Adrenal gland (tissue), 12 donors: Measurements from ENCODE around the gene LHFPL4. TPM values are rescaled to one million over a fixed set of nuclear protein-coding genes. Genes with fewer than 3 reads are reported as not detected.

Experiments used
- DNase-seq, 7 donors: peaks; one replicate each; pipeline ENCODE4 v3.0.0-alpha.2; 2019 to 2020
- H3K27ac ChIP-seq, 5 donors: fragments of 200-600 bp; sonication (generic) in 4 of 5; 1 replicate in 3 of 5; 2 replicates in 2 of 5; pipeline versions ENCODE4 v1.5.1 to v1.8.0; 2016 to 2020; ENCODE audit warnings: mild to moderate bottlenecking in 1 of 5
- H3K27me3 ChIP-seq: fragments of 200-600 bp; 2 replicates; pipeline ENCODE4 v1.8.0; 2021
- H3K36me3 ChIP-seq, 2 donors: fragments of 200-600 bp; replicated peaks in 1 of 2; 1 replicate in 1 of 2; 2 replicates in 1 of 2; pipeline versions ENCODE4 v1.5.1 to v1.8.0; 2018 to 2022
- H3K4me1 ChIP-seq, 2 donors: fragments of 200-600 bp; replicated peaks in 1 of 2; 1 replicate in 1 of 2; 2 replicates in 1 of 2; pipeline versions ENCODE4 v1.5.1 to v1.8.0; 2018 to 2021
- H3K4me3 ChIP-seq, 4 donors: fragments of 200-600 bp; sonication (generic) in 3 of 4; one replicate each; pipeline ENCODE4 v1.5.1; 2016 to 2018
- H3K9me3 ChIP-seq, 3 donors: fragments of 200-600 bp; sonication (generic) in 1 of 3; replicated peaks in 1 of 3; 1 replicate in 2 of 3; 2 replicates in 1 of 3; pipeline versions ENCODE4 v1.5.1 to v1.8.0; 2016 to 2021
- CTCF ChIP-seq, 6 experiments: fragments of 450-650 bp in 4 of 6; fragments of 200-600 bp in 2 of 6; sonication (generic) in 1 of 6; IDR thresholded peaks; 1 replicate in 5 of 6; 2 replicates in 1 of 6; pipeline versions ENCODE4 v1.5.1 to v1.8.0; 2016 to 2021; ENCODE audit warnings: antibody characterized with exemption in 6 of 6, mild to moderate bottlenecking in 2 of 6, moderate library complexity in 1 of 6
- POLR2A ChIP-seq, 2 donors: fragments of 450-650 bp; IDR thresholded peaks; one replicate each; pipeline ENCODE4 v1.6.1; 2017; ENCODE audit warnings: antibody characterized with exemption in 2 of 2, mild to moderate bottlenecking in 2 of 2, moderate library complexity in 1 of 2
- whole genome bisulfite sequencing, 4 donors: extraction: QIAGEN DNeasy Blood & Tissue Kit in 2 of 4; methylation state at CpG; one replicate each; pipeline versions ENCODE4 v1.1.5 to v1.1.7; 2013 to 2017; 5-methylcytosine and 5-hydroxymethylcytosine counted together
- intact Hi-C, 2 donors: fragments of 100-400 bp; cut with DNase I; formaldehyde crosslinking; loops; one replicate each; pipeline versions ENCODE4 v1.14.1 to v1.15.0; 2022 to 2023
- polyA plus RNA-seq, 3 donors: library from polyadenylated mRNA; stranded (reverse); fragments of 200-250 nt in 2 of 3; fragments of 350-450 nt in 1 of 3; fragmentation: Illumina TruSeq in 1 of 3; extraction: RNeasy Lipid Tissue Mini Kit (QIAGEN cat#74804) in 1 of 3; gene quantifications; one replicate each; pipeline ENCODE4 v1.2.3, GENCODE V29; 2013 to 2014
- total RNA-seq, 9 donors: library from RNA; depleted of rRNA in 4 of 9; stranded (reverse); fragments of >200 nt in 4 of 9; fragments of 120-200 nt in 1 of 9; fragmentation: NEBNext Ultra II Directional in 1 of 9; extraction: Animal tissue kit (Norgen Biotek cat#: 25700) in 1 of 9; gene quantifications; one replicate each; pipeline versions ENCODE4 v1.1.0 to v1.2.4, GENCODE V29; 2013 to 2023
- donor health status: healthy with polysubstance abuse.
- donor health status: Bipolar disorder and iron deficiency.
- donor health status: DM: yes; HTN: yes; CAD: no.
- donor health status: DM: no; HTN: no; CAD: no.
- donor health status: DM: no; HTN: no; CAD: no.
- donor health status: DM: yes; HTN: yes; CAD: no.

The LHFPL4 gene
- total and polyA plus RNA-seq, 12 donors = 0.04 to 3.5 (median 0.99) TPM; not detected in 2

GRCh38 chr3:9536212-9536611 is 17.4 kb downstream of the LHFPL4 start:
- Histone ChIP-seq H3K36me3 (no peaks in the 10 kb centered on the region), H3K27ac (no peak overlapping the region), H3K9me3 (no peaks in the 10 kb centered on the region), H3K4me1 (no peaks in the 10 kb centered on the region), H3K27me3 (no peaks in the 10 kb centered on the region), H3K4me3 (no peak overlapping the region)
- TF ChIP-seq POLR2A (IDR thresholded peaks at IDR 0.05) (no peak), CTCF (IDR thresholded peaks at IDR 0.05) (no peak)
- intact Hi-C loops = no loop called here
- no peak for DNase-seq

- H3K27me3 ChIP-seq = no peaks in the 10 kb centered on the region
- H3K4me1 ChIP-seq = no peaks in the 10 kb centered on the region
- no peak overlapping the region for H3K27ac ChIP-seq
- no peak overlapping the region for H3K4me3 ChIP-seq
- H3K36me3 ChIP-seq = no peaks in the 10 kb centered on the region
- TF ChIP-seq POLR2A (IDR thresholded peaks at IDR 0.05) = no peak
- TF ChIP-seq CTCF (IDR thresholded peaks at IDR 0.05) = no peak
- no peak for DNase-seq
- intact Hi-C loops = no loop called here
- no peaks in the 10 kb centered on the region for H3K9me3 ChIP-seq
- 61 to 70% (median 66%) methylated on average over 3 of the region's 3 CpGs for WGBS, 4 donors
Measured at GRCh38 chr3:9534429-9534828, 19.2 kb downstream of the LHFPL4 start.

DNA sequence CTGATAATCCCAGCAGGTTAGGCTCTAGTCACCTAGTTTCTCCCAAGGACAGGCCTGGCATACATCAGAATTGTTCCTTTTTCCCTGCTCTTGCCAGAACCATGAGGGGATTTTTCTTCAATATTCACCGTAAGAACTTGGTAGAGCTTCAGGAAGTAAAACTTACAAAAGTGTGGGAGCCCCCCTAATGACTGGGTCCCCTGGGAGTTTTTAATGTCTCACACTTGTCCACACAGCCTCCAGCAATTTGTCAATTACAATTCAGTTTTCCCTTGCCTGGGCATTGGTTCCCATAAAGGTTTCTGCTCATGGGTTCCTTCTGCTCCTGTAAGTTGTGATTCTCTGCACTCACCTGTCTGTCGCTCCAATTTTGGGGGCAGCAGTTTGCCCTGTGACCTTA is 28.5 kb downstream of the LHFPL4 start:
- WGBS, 4 donors = 72 to 94% (median 79%) methylated on average over 2 of the region's 2 CpGs
- no peaks in the 10 kb centered on the region for H3K4me1 ChIP-seq
- H3K9me3 ChIP-seq = no peaks in the 10 kb centered on the region
- H3K27me3 ChIP-seq = no peaks in the 10 kb centered on the region
- intact Hi-C loops = no loop called here
- no peak overlapping the region for H3K4me3 ChIP-seq
- H3K36me3 ChIP-seq = no peaks in the 10 kb centered on the region
- no peak overlapping the region for H3K27ac ChIP-seq
- no peak for DNase-seq
- TF ChIP-seq POLR2A (IDR thresholded peaks at IDR 0.05) (no peak), CTCF (IDR thresholded peaks at IDR 0.05) (no peak)

DNA sequence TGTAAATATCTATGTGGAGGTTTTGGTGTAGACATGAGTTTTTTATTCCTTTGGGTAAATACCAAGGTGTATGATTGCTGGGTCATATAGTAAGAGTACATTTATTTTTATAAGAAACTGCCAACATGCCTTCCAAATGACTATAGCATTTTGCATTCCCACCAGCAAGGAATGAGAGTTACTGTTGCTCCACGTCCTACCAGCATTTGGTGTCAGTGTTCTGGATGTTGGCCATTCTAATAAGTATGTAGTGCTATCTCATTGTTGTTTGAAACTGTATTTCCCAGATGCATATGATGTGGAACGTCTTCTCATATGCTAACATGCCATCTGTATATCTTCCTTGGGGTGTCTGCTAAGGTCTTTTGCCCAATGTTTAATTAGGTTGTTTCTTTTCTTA is 38.7 kb downstream of the LHFPL4 start:
- Histone ChIP-seq H3K36me3 (no peaks in the 10 kb centered on the region), H3K4me3 (no peak overlapping the region), H3K27me3 (no peaks in the 10 kb centered on the region), H3K27ac (no peak overlapping the region), H3K9me3 (no peaks in the 10 kb centered on the region), H3K4me1 (no peaks in the 10 kb centered on the region)
- no peak for TF ChIP-seq CTCF (IDR thresholded peaks at IDR 0.05)
- TF ChIP-seq POLR2A (IDR thresholded peaks at IDR 0.05) = no peak
- 64 to 86% (median 76%) methylated on average over 2 of the region's 2 CpGs for WGBS, 4 donors
- intact Hi-C loops = no loop called here
- DNase-seq = no peak
